Measurements from ENCODE around the gene PRAME. TPM values are rescaled to one million over a fixed set of nuclear protein-coding genes. Genes with fewer than 3 reads are reported as not detected.
"Not testable (repeated sequence)": the region's sequence is repeated elsewhere in the genome, so short reads cannot be mapped to it uniquely, and the experiment has no call there.

Gene PRAME
- polyA plus RNA-seq, result not detected
- long read RNA-seq, donor 1, result 0 reads
- long read RNA-seq, donor 2, result 0 reads
- long read RNA-seq, donor 3, result 0 reads
- long read RNA-seq, donor 4, result 0 reads
- long read RNA-seq, donor 5, result 0 reads
- long read RNA-seq, donor 6, result 0 reads
- long read RNA-seq, donor 7, result 0 reads
- long read RNA-seq, donor 8, result 0 reads
- long read RNA-seq, donor 9, result 0 reads
- long read RNA-seq, donor 10, result 0 reads

- no peaks in the 10 kb centered on the region for H3K27me3 ChIP-seq (ENCODE audit: control insufficient read depth in 3 of 3, insufficient read depth in 3 of 3, low read length in 3 of 3)
- no peaks in the 10 kb centered on the region for H3K4me1 ChIP-seq (ENCODE audit: control insufficient read depth in 3 of 3, insufficient read depth in 2 of 3, low read depth in 1 of 3, low read length in 2 of 3)
- no peak within 1 kb of the TSS for H3K27ac ChIP-seq (ENCODE audit: low read depth in 1 of 3, low read length in 2 of 3)
- H3K9me3 ChIP-seq (ENCODE audit: control insufficient read depth in 2 of 2, insufficient read depth in 1 of 2, low read depth in 1 of 2, low read length in 1 of 2), result no peaks in the 10 kb centered on the region
- H3K4me3 ChIP-seq (ENCODE audit: low read depth in 1 of 3, low read length in 3 of 3), result no peak within 1 kb of the TSS
- DNase-seq, result peak; percentile 45 to 52
- no peak for FAIRE-seq
- H3K36me3 ChIP-seq (ENCODE audit: control insufficient read depth in 3 of 3, insufficient read depth in 2 of 3, low read depth in 1 of 3, low read length in 3 of 3), result no peaks in the 10 kb centered on the region
- 41 to 55% (median 51%) methylated on average over 28 to 32 of the region's 32 CpGs for WGBS, 3 donors
Observed at GRCh38 chr22:22558972-22559603, at the start of gene PRAME. PRAME (minus strand) TSS chr22:22559265; CDS start chr22:22556832, 2,433 bp downstream.

GRCh38 chr22:22608022-22608421, 49.0 kb upstream of the PRAME start:
- H3K4me1 ChIP-seq (ENCODE audit: control insufficient read depth in 3 of 3, insufficient read depth in 2 of 3, low read depth in 1 of 3, low read length in 2 of 3); H3K9me3 ChIP-seq (ENCODE audit: control insufficient read depth in 2 of 2, insufficient read depth in 1 of 2, low read depth in 1 of 2, low read length in 1 of 2); FAIRE-seq; DNase-seq; H3K27me3 ChIP-seq (ENCODE audit: control insufficient read depth in 3 of 3, insufficient read depth in 3 of 3, low read length in 3 of 3); H3K27ac ChIP-seq (ENCODE audit: low read depth in 1 of 3, low read length in 2 of 3); H3K4me3 ChIP-seq (ENCODE audit: low read depth in 1 of 3, low read length in 3 of 3); H3K36me3 ChIP-seq (ENCODE audit: control insufficient read depth in 3 of 3, insufficient read depth in 2 of 3, low read depth in 1 of 3, low read length in 3 of 3): not testable (repeated sequence)
- 89 to 95% (median 89%) methylated on average over 3 of the region's 3 CpGs for WGBS, 3 donors

- no peak overlapping the region for H3K27ac ChIP-seq (ENCODE audit: low read depth in 1 of 3, low read length in 2 of 3)
- DNase-seq (no peak), FAIRE-seq (no peak)
- no peaks in the 10 kb centered on the region for H3K36me3 ChIP-seq (ENCODE audit: control insufficient read depth in 3 of 3, insufficient read depth in 2 of 3, low read depth in 1 of 3, low read length in 3 of 3)
- no peaks in the 10 kb centered on the region for H3K27me3 ChIP-seq (ENCODE audit: control insufficient read depth in 3 of 3, insufficient read depth in 3 of 3, low read length in 3 of 3)
- no peak overlapping the region for H3K4me3 ChIP-seq (ENCODE audit: low read depth in 1 of 3, low read length in 3 of 3)
- H3K4me1 ChIP-seq (ENCODE audit: control insufficient read depth in 3 of 3, insufficient read depth in 2 of 3, low read depth in 1 of 3, low read length in 2 of 3), result no peaks in the 10 kb centered on the region
- WGBS, 3 donors, result 80 to 98% (median 98%) methylated on average over 3 of the region's 3 CpGs
- H3K9me3 ChIP-seq (ENCODE audit: control insufficient read depth in 2 of 2, insufficient read depth in 1 of 2, low read depth in 1 of 2, low read length in 1 of 2), result no peaks in the 10 kb centered on the region
Observed at GRCh38 chr22:22605074-22605404, 46.0 kb upstream of the PRAME start.

GRCh38 chr22:22604326-22605073, 45.4 kb upstream of the PRAME start:
- Histone ChIP-seq H3K4me3 (ENCODE audit: low read depth in 1 of 3, low read length in 3 of 3) (no peak overlapping the region), H3K36me3 (ENCODE audit: control insufficient read depth in 3 of 3, insufficient read depth in 2 of 3, low read depth in 1 of 3, low read length in 3 of 3) (no peaks in the 10 kb centered on the region), H3K9me3 (ENCODE audit: control insufficient read depth in 2 of 2, insufficient read depth in 1 of 2, low read depth in 1 of 2, low read length in 1 of 2) (no peaks in the 10 kb centered on the region), H3K27ac (ENCODE audit: low read depth in 1 of 3, low read length in 2 of 3) (no peak overlapping the region), H3K27me3 (ENCODE audit: control insufficient read depth in 3 of 3, insufficient read depth in 3 of 3, low read length in 3 of 3) (no peaks in the 10 kb centered on the region), H3K4me1 (ENCODE audit: control insufficient read depth in 3 of 3, insufficient read depth in 2 of 3, low read depth in 1 of 3, low read length in 2 of 3) (no peaks in the 10 kb centered on the region)
- DNase-seq (no peak), FAIRE-seq (no peak)
- 58 to 75% (median 67%) methylated on average over 3 of the region's 3 CpGs for WGBS, 3 donors

GRCh38 chr22:22603470-22603947, 44.4 kb upstream of the PRAME start:
- Histone ChIP-seq H3K27me3 (ENCODE audit: control insufficient read depth in 3 of 3, insufficient read depth in 3 of 3, low read length in 3 of 3) (no peaks in the 10 kb centered on the region), H3K9me3 (ENCODE audit: control insufficient read depth in 2 of 2, insufficient read depth in 1 of 2, low read depth in 1 of 2, low read length in 1 of 2) (no peaks in the 10 kb centered on the region), H3K4me1 (ENCODE audit: control insufficient read depth in 3 of 3, insufficient read depth in 2 of 3, low read depth in 1 of 3, low read length in 2 of 3) (no peaks in the 10 kb centered on the region), H3K27ac (ENCODE audit: low read depth in 1 of 3, low read length in 2 of 3) (no peak overlapping the region), H3K4me3 (ENCODE audit: low read depth in 1 of 3, low read length in 3 of 3) (no peak overlapping the region), H3K36me3 (ENCODE audit: control insufficient read depth in 3 of 3, insufficient read depth in 2 of 3, low read depth in 1 of 3, low read length in 3 of 3) (no peaks in the 10 kb centered on the region)
- FAIRE-seq (no peak), DNase-seq (no peak)
- 60 to 83% (median 65%) methylated on average over 3 of the region's 3 CpGs for WGBS, 3 donors

- DNase-seq, result no peak
- Histone ChIP-seq H3K4me1 (ENCODE audit: control insufficient read depth in 3 of 3, insufficient read depth in 2 of 3, low read depth in 1 of 3, low read length in 2 of 3) (no peaks in the 10 kb centered on the region), H3K4me3 (ENCODE audit: low read depth in 1 of 3, low read length in 3 of 3) (no peak overlapping the region), H3K27me3 (ENCODE audit: control insufficient read depth in 3 of 3, insufficient read depth in 3 of 3, low read length in 3 of 3) (no peaks in the 10 kb centered on the region), H3K36me3 (ENCODE audit: control insufficient read depth in 3 of 3, insufficient read depth in 2 of 3, low read depth in 1 of 3, low read length in 3 of 3) (no peaks in the 10 kb centered on the region), H3K9me3 (ENCODE audit: control insufficient read depth in 2 of 2, insufficient read depth in 1 of 2, low read depth in 1 of 2, low read length in 1 of 2) (no peaks in the 10 kb centered on the region), H3K27ac (ENCODE audit: low read depth in 1 of 3, low read length in 2 of 3) (no peak overlapping the region)
- no peak for FAIRE-seq
- WGBS, 3 donors, result 84 to 92% (median 88%) methylated on average over 6 of the region's 6 CpGs
Observed at GRCh38 chr22:22600531-22601261, 41.6 kb upstream of the PRAME start.

GRCh38 chr22:22599248-22599647, 40.2 kb upstream of the PRAME start:
- FAIRE-seq, result no peak
- Histone ChIP-seq H3K36me3 (ENCODE audit: control insufficient read depth in 3 of 3, insufficient read depth in 2 of 3, low read depth in 1 of 3, low read length in 3 of 3) (no peaks in the 10 kb centered on the region), H3K27me3 (ENCODE audit: control insufficient read depth in 3 of 3, insufficient read depth in 3 of 3, low read length in 3 of 3) (no peaks in the 10 kb centered on the region), H3K4me3 (ENCODE audit: low read depth in 1 of 3, low read length in 3 of 3) (no peak overlapping the region), H3K9me3 (ENCODE audit: control insufficient read depth in 2 of 2, insufficient read depth in 1 of 2, low read depth in 1 of 2, low read length in 1 of 2) (no peaks in the 10 kb centered on the region), H3K27ac (ENCODE audit: low read depth in 1 of 3, low read length in 2 of 3) (no peak overlapping the region), H3K4me1 (ENCODE audit: control insufficient read depth in 3 of 3, insufficient read depth in 2 of 3, low read depth in 1 of 3, low read length in 2 of 3) (no peaks in the 10 kb centered on the region)
- WGBS, 3 donors, result 30 to 49% (median 34%) methylated on average over 3 of the region's 3 CpGs
- DNase-seq, result no peak

- Histone ChIP-seq H3K9me3 (ENCODE audit: control insufficient read depth in 2 of 2, insufficient read depth in 1 of 2, low read depth in 1 of 2, low read length in 1 of 2) (no peaks in the 10 kb centered on the region), H3K4me1 (ENCODE audit: control insufficient read depth in 3 of 3, insufficient read depth in 2 of 3, low read depth in 1 of 3, low read length in 2 of 3) (no peaks in the 10 kb centered on the region), H3K27ac (ENCODE audit: low read depth in 1 of 3, low read length in 2 of 3) (no peak overlapping the region), H3K36me3 (ENCODE audit: control insufficient read depth in 3 of 3, insufficient read depth in 2 of 3, low read depth in 1 of 3, low read length in 3 of 3) (no peaks in the 10 kb centered on the region), H3K27me3 (ENCODE audit: control insufficient read depth in 3 of 3, insufficient read depth in 3 of 3, low read length in 3 of 3) (no peaks in the 10 kb centered on the region), H3K4me3 (ENCODE audit: low read depth in 1 of 3, low read length in 3 of 3) (no peak overlapping the region)
- FAIRE-seq, result no peak
- WGBS, 3 donors, result 51 to 56% (median 53%) methylated on average over 5 of the region's 5 CpGs
- DNase-seq, result no peak
Observed at GRCh38 chr22:22598144-22598543, 39.1 kb upstream of the PRAME start.

All from small intestine (tissue), 16 donors.